Kasumi-1 (cell line): Measurements from ENCODE around the gene KIF2C.
"Not testable (repeated sequence)": the region's sequence is repeated elsewhere in the genome, so short reads cannot be mapped to it uniquely, and the experiment has no call there.

Experiments used
- DNase-seq, 2 experiments: peaks; one replicate each; lab custom pipeline; 2025; lab: John Stamatoyannopoulos, UW

The KIF2C gene

GRCh38 chr1:44798481-44799365 is 59.1 kb downstream of the KIF2C start:
- no peak for DNase-seq

DNA sequence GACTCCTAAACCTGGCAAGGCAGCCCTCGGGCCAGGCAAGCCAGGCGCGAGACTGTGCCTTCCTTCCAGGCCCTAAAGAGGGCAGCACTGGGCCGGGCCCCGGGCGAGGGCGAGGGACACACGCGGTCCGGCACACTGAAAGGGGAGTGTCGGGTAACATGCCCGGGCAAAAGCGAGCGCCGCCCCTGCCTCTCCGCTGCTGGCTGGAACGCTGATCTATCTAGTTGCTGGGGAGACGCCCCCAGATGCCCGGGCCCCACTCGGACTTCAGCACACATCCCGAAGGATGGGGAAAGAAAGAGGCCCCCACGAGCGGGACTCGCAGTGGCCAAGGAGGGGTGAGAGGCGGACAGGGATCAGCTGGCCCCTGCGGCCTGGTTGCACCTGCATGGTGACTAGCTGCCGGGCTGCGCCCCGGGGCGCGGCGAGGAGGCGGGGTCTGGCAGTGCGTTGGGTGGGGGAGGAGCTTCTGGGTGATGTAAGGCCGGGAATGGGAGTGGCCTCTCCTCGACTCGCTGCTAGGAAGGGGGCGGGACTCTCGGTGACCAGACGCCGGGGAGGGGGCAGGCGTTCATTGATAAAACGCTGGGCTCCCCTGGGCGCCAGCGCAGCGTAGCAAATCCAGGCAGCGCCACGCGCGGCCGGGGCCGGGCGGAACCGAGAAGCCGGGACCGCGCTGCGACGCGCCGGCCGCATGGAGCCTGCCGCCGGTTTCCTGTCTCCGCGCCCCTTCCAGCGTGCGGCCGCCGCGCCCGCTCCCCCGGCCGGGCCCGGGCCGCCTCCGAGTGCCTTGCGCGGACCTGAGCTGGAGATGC is 60.3 kb downstream of the KIF2C start, which contains the start of gene PLK3:
TSS of gene PLK3 (plus strand) at position 608 of the 815 bp plus-strand sequence. CDS start at position 695, 87 bp downstream.
- DNase-seq, result peak; percentile 94 to 95

DNA sequence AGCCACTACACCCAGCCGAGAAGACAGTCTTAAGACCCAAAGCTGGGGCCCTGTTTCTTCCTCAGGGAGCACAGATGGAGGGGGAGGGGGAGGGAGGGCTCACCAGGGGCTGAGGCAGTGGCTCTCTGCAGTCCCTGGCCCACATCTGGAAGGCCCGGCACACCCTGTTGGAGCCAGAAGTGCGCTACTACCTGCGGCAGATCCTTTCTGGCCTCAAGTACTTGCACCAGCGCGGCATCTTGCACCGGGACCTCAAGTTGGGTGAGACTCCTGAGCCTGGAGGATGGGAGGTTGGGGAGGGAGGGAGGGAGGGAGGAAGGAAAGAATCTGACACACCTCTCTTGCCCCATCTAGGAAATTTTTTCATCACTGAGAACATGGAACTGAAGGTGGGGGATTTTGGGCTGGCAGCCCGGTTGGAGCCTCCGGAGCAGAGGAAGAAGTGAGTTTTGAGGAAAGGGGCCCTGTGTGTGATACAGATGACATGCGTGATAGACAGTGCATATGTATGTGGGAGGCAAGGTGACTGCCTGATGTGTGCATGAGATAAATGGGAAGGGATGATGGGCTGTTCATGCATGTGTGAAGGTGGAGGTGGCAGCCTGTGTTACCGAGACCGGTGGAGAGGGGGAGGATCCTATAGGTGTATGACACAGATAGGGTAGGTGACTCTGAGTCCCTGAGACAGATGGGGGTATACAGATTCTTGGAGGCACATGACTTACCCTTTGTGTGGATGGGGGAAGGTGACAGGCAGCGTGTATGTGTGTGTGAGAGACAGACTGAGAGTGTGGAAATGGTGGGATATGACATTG is 62.1 kb downstream of the KIF2C start:
- no peak for DNase-seq

- DNase-seq, result no peak
These were observed 62.8 kb downstream of the KIF2C start for GRCh38 chr1:44802306-44803061.

DNA sequence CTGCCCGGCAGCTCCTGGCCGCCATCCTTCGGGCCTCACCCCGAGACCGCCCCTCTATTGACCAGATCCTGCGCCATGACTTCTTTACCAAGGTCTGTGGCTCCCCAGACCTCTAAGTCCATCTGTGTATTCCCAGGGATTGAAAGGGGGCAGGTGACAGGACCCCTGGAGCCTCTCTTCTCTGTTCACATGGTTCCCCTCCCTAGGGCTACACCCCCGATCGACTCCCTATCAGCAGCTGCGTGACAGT is 63.4 kb downstream of the KIF2C start:
- DNase-seq, result no peak

DNA sequence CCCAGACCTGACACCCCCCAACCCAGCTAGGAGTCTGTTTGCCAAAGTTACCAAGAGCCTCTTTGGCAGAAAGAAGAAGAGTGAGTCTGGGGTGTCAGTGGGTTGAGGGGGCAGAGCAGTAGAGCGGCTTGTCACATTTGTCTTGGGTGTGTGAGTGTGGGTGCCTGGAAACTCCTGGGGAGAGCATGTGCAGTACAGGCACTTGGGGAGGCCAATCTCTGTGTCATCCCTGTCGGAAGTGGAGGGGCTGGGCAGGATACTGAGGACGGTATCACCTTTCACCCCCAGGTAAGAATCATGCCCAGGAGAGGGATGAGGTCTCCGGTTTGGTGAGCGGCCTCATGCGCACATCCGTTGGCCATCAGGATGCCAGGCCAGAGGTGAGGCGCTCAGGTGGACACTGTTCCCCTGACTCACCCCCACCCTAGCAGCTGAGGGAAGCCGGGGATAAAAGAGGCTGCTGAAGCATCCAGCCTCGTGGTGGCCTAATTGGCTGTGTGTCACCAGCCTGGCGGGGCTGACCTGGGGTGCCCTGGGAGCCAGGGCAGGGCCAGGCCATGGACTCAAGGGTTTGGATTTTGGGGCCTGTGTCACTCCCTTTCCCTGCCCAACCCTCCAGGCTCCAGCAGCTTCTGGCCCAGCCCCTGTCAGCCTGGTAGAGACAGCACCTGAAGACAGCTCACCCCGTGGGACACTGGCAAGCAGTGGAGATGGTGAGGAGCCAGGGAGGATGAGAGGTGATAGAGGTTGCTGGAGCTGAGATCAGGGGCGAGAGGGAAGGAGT is 63.9 kb downstream of the KIF2C start:
- no peak for DNase-seq

DNA sequence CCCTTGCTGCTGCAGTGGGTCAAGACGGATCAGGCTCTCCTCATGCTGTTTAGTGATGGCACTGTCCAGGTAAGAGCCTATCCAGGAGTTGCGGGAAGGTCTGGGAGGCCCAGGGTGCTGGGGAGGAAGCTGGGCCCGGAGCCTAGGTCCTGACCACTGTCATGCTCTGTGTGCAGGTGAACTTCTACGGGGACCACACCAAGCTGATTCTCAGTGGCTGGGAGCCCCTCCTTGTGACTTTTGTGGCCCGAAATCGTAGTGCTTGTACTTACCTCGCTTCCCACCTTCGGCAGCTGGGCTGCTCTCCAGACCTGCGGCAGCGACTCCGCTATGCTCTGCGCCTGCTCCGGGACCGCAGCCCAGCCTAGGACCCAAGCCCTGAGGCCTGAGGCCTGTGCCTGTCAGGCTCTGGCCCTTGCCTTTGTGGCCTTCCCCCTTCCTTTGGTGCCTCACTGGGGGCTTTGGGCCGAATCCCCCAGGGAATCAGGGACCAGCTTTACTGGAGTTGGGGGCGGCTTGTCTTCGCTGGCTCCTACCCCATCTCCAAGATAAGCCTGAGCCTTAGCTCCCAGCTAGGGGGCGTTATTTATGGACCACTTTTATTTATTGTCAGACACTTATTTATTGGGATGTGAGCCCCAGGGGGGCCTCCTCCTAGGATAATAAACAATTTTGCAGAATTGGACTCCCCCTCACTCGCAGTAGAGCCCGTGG is 65.8 kb downstream of the KIF2C start:
- DNase-seq, result no peak

DNA sequence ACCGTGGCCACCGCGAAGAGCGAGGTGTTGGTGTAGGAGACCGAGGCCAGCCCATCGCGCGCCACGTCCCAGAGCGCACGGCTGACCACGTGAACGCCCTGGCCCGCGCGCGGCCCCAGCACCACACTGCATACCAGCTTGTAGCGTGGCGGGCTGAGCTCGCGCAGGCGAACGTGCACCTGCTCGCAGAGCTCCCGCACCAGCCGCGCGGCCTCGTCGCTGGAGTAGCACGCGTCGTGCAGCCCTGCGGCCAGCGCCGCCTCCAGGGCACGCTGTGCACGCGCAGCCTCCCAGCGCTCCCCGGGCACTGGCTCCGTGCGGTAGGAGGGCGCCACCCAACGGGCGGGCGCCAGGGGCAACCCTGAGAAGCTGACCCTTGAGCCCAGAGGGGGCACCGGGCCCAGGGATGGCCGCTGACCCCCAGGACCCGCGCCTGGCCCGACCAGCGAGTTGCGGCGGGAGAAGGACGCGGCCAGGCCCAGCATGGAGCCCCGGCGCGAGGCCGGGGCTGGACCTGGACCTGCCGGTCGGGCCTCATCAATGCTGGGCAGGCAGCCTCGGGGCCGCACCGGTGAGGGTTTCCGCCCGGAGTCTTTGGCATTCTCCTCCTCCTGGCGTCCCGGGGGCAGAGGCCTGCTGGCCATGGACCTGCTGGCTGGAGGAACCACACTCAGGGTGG is 66.5 kb downstream of the KIF2C start:
- no peak for DNase-seq

DNA sequence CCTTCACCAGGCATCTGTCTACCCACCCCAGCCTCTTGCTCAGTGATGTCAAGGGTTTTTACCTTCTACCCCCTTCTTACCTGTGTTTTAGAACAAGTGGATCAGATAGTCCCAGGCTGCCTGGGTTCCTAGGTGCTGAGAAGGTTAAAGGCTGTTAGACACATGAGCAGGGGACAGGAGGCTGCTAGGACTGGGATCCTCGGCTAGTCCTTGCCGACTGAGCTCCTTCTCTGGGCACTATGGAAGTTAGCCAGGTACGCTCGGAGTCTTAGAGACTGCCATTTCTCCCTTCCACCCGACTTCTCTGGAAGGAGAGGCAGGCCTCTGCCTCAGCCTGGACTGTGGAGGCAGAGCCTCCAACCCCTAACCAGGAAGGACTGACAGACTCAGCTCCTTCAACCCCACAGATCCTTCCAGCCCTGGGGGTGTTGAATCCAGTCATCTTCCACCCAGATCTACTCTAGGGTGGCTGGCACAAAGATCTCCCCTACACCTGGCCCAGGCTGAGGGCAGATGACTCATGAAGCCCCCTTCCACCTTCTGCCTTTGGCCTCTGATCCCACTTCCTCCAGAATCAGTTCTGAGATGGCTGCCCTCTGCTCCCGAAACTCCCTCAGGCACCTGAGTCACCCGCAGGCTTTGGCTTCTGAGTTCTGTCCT is 67.2 kb downstream of the KIF2C start, which contains the start of gene DYNLT4:
TSS of gene DYNLT4 (minus strand) at position 648 of the 660 bp plus-strand sequence. CDS start 683 bp downstream, outside the sequence.
- no peak for DNase-seq

GRCh38 chr1:44807364-44808062 is 67.9 kb downstream of the KIF2C start:
- DNase-seq, result peak; percentile 98 to 99

DNA sequence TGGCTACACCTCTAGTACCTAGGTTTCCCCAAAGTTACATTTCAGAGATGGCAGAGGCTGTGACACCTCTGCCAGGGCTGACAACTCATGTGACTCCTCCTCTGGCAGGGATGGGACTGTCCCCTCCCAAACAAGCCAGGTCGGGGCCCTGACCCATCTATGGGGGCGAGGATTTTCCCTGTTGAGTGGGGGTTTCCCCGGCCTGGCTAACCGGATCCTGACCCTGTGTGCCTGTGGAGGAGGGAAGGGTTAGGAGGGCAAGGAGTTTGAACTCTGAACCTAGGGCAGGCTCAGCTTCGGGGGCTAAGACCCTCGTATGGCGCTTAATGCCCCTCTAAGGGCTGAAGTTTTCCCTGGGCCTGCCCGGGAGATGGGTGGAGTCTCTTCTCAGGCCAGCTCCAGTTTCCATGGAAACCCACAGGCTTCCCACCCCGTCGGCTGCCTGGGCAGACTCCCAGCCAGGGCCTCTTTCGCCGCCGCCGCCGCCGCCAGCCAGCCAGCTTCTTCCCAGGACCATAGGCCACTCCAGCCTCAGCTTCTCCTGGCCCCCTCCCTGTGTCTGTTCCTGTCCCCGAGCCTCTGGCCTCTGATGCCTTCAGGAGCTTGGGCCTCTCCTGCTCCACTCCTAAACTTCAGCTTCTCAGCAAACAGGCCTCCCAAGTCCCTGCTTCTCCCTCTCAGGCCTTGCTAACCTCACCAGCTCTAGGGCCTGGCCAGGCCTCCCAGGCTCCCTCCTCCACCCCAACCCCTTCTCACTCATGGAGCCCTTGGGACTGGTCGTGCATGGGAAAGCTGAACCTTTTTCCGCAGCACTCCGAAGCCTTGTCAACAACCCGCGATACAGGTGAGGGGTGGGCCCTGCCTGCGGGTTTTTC is 68.7 kb downstream of the KIF2C start, which contains the start of gene BTBD19:
TSS of gene BTBD19 (plus strand) at position 461 of the 875 bp plus-strand sequence. CDS start at position 759, 298 bp downstream.
- peak in 1 of 2 experiments; percentile 62 for DNase-seq

GRCh38 chr1:44808938-44809917 is 69.6 kb downstream of the KIF2C start:
- DNase-seq, result peak; percentile 93 to 96

DNA sequence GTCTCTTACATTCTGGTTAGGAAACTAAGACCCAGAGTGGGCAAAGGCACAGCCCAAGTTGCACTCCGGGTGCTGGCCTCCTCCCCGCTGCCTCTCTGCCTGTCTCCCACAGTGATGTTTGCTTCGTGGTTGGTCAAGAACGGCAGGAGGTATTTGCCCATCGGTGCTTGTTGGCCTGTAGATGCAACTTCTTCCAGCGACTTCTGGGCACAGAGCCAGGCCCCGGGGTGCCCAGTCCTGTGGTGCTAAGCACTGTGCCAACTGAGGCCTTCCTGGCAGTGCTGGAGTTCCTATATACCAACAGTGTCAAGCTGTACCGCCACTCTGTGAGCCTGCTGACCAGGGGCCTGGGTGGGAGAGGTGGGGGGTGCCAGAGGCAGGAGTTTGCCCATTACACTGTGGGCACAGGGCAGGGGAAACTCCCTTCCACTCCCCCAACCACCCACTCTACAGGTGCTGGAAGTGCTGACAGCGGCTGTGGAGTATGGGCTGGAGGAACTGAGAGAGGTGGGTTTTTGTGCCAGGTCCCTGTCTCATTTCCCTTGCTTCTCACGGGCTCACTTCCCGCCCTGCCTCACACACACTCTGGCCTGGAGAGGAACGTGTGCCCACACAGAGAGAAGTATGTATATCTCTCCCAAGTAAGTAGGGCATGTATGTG is 70.6 kb downstream of the KIF2C start:
- DNase-seq, result no peak

GRCh38 chr1:44810762-44811105 is 71.1 kb downstream of the KIF2C start:
- DNase-seq, result not testable (repeated sequence)

GRCh38 chr1:44811234-44811633 is 71.6 kb downstream of the KIF2C start:
- DNase-seq, result no peak
